ENCODE data around the gene C11orf16.
A peak's percentile ranks its signal among the peaks of the same experiment; 100 is the strongest.

Gene C11orf16

DNA sequence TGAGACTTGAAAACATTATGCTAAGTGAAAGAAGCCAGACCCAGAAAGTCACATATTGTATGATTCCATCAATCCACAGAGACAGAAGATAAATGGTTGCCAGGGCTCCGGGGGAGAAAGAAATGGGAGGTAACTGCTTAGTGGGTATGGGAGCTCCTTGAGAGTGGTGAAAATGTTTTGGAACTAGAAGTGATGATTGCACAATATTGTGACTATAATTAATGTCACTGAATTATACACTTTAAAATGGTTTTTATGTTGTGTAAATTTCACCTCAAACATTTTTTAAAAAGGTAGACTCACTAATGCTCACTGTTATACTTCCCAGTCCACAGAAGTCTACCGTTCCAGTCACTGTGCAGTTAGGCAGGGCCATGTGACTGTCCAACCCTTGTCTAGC lies 54.0 kb downstream of the C11orf16 start:
- H3K27ac Mint-ChIP-seq: no peak overlapping the region
- H3K27me3 Mint-ChIP-seq: peaks cover 15% of the 10 kb centered on the region
- peaks cover 6% of the 10 kb centered on the region for H3K4me1 Mint-ChIP-seq (ENCODE audit: low read depth)
- H3K36me3 Mint-ChIP-seq: no peaks in the 10 kb centered on the region
- no peak overlapping the region for H3K4me3 Mint-ChIP-seq
- no peaks in the 10 kb centered on the region for H3K9me3 Mint-ChIP-seq (ENCODE audit: low read depth)

DNA sequence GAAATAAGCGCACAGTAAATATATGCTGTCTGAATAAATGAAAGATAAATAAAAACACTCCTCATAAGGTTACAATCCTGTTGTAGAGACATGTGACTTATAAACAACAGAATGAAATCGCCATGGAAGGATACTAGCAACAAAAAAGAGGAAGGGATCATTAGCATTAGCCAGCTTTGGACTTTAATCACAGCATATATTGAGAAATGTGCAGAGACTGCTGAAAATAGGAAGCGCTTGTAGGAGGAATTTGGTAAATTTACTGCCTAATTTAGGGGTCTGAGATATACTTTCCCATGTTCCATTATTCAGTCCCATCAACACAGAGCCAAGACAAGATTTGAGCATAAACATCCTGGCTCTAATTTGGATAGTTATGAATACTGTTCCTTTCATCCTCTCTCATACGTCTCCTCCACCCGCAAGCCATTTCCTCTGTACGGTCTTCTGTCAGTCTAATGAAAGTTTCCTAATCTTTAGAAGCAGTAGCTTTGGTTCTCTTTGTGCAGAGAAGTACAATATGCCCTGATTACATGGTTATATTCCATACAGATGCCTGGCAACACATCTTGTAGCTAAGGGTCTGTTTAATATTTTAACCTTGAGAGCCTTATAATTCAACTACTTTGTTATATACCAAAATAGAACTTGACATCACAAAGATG lies 58.9 kb downstream of the C11orf16 start:
- no peaks in the 10 kb centered on the region for H3K36me3 Mint-ChIP-seq
- H3K4me1 Mint-ChIP-seq (ENCODE audit: low read depth): peaks cover 14% of the 10 kb centered on the region
- peaks cover 23% of the 10 kb centered on the region for H3K27me3 Mint-ChIP-seq
- H3K4me3 Mint-ChIP-seq: no peak overlapping the region
- H3K27ac Mint-ChIP-seq: no peak overlapping the region
- H3K9me3 Mint-ChIP-seq (ENCODE audit: low read depth): no peaks in the 10 kb centered on the region

DNA sequence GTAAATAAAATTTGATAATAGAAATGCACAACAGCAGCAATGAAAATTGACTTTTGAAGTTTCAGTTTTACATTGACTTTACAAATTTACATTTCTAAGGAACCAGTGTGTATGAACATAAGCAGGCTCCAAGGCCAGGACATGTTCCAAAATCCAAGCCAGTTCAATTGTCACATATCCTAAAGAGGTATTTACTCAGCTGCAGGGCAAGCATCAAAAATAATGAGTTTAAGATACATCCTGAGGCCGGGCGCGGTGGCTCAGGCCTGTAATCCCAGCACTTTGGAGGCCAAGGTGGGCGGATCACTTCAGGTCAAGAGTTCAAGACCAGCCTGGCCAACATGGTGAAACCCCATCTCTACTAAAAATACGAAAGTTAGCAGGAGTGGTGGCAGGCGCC lies 60.8 kb downstream of the C11orf16 start:
- H3K27me3 Mint-ChIP-seq: peaks cover 25% of the 10 kb centered on the region

DNA sequence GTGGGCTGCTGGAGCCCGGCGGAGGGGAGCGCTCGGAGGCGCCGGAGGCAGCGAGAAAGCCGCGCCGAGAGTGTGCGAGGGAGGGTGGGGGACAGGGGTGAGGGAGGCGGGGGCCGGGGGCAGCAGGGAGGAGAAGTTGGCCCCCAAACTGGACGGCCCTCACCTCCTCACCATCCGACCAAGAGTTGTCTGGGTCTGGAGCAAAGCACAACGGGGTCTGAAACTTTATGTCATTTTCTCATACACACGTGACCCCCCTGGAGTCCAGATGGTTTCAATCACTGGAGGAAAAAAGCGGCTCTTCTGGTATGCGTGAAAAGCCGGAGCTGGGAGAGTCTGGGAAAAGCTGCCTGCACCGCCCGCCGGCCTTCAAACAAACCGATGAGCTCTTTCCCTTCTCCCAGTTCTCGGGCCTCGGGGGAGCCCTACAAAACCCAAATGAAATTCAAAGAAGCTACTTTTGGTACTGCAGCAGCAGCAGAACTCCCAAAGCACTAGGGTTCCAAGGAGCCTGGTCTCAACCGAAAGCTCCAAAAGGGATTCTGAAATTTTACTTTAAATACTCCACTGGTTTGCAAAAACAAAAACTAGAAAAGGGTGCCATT lies 61.5 kb downstream of the C11orf16 start:
- H3K27ac Mint-ChIP-seq: no peak overlapping the region

More for the DNA sequence above, 60.8 kb downstream of the C11orf16 start:
- H3K36me3 Mint-ChIP-seq: no peaks in the 10 kb centered on the region
- peaks cover 14% of the 10 kb centered on the region for H3K4me1 Mint-ChIP-seq (ENCODE audit: low read depth)
- peak overlapping the region; percentile 31 for H3K4me3 Mint-ChIP-seq
- H3K9me3 Mint-ChIP-seq (ENCODE audit: low read depth): no peaks in the 10 kb centered on the region
- no peak overlapping the region for H3K27ac Mint-ChIP-seq

DNA sequence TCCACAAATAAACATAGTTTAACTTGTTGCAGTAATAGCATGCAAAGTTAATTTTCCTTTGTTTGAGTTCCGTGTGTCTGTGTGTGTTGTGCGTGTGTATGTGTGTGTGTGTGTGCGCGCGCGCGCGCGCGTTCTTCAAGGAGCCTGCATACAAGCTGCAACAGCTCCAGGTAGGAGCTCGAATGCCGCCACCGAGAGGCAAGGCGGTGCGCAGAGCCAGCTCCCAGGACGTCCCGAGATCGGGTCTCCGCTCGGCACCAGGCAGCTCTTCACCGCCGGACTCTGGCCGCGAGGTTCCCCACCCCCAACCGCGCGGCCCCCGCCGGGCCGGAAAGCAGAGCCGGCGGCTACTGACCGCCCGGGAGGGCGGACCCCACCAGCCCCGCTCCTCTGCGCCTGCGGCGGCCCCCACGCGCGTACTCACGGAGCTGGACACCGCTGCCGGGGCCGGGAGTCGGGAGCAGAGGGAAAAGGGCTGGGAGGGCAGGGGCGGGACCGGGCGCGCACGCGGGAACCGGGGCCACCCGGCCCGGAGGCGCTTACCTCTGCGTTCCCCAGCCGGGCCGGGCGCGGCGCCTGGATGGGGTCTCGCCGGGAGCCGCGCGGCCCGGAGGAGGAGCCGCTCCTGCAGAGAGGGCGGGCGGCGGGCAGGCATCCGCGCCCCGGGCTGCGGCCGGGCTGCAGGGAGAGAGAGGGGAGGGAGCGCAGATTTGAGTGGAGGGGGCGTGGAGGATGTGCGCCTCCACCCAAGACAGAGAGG lies 62.2 kb downstream of the C11orf16 start:
- H3K36me3 Mint-ChIP-seq: no peaks in the 10 kb centered on the region
- no peaks in the 10 kb centered on the region for H3K9me3 Mint-ChIP-seq (ENCODE audit: low read depth)
- H3K4me3 Mint-ChIP-seq: peak overlapping the region; percentile 74
- no peak overlapping the region for H3K27ac Mint-ChIP-seq
- H3K27me3 Mint-ChIP-seq: peaks cover 27% of the 10 kb centered on the region
- peaks cover 14% of the 10 kb centered on the region for H3K4me1 Mint-ChIP-seq (ENCODE audit: low read depth)

More for the DNA sequence above, 61.5 kb downstream of the C11orf16 start:
- peaks cover 28% of the 10 kb centered on the region for H3K27me3 Mint-ChIP-seq
- peak overlapping the region; percentile 31 for H3K4me3 Mint-ChIP-seq
- H3K36me3 Mint-ChIP-seq: no peaks in the 10 kb centered on the region
- H3K9me3 Mint-ChIP-seq (ENCODE audit: low read depth): no peaks in the 10 kb centered on the region
- peaks cover 14% of the 10 kb centered on the region for H3K4me1 Mint-ChIP-seq (ENCODE audit: low read depth)

Data from activated naive CD8-positive, alpha-beta T cell (primary cell).